ENCODE measurements around the gene MPC1L. TPM values are rescaled to one million over a fixed set of nuclear protein-coding genes. Genes with fewer than 3 reads are reported as not detected.

Gene MPC1L
- total and polyA plus RNA-seq, 2 donors, result 0.32 TPM; not detected in 1

GRCh38 chrX:40617566-40617965 lies 5.7 kb upstream of the MPC1L start:
- no peaks in the 10 kb centered on the region for H3K36me3 ChIP-seq (ENCODE audit: control insufficient read depth in 2 of 2, insufficient read depth in 2 of 2, low read length in 1 of 2)
- H3K4me1 ChIP-seq (ENCODE audit: control insufficient read depth in 2 of 2, insufficient read depth in 2 of 2, low read length in 2 of 2), result no peaks in the 10 kb centered on the region
- H3K9me3 ChIP-seq (ENCODE audit: control insufficient read depth in 2 of 2, insufficient read depth in 1 of 2, low read length in 1 of 2), result peaks cover 0 to under 1% of the 10 kb centered on the region in 2 donors
- no peak for DNase-seq (ENCODE audit: low read depth in 6 of 9, low spot score in 9 of 9)
- H3K4me3 ChIP-seq (ENCODE audit: low read length in 2 of 2), result no peak overlapping the region
- no peaks in the 10 kb centered on the region for H3K27me3 ChIP-seq (ENCODE audit: control insufficient read depth in 2 of 2, insufficient read depth in 1 of 2, low read length in 1 of 2)
- no peak overlapping the region for H3K27ac ChIP-seq (ENCODE audit: low read depth in 1 of 2, low read length in 1 of 2)
- WGBS, result 98% methylated on average over 7 of the region's 7 CpGs

GRCh38 chrX:40622479-40623138 lies 619 bp upstream of the MPC1L start:
- H3K27me3 ChIP-seq (ENCODE audit: control insufficient read depth in 2 of 2, insufficient read depth in 1 of 2, low read length in 1 of 2), result no peaks in the 10 kb centered on the region
- 96% methylated on average over 18 of the region's 18 CpGs for WGBS
- no peak overlapping the region for H3K4me3 ChIP-seq (ENCODE audit: low read length in 2 of 2)
- H3K4me1 ChIP-seq (ENCODE audit: control insufficient read depth in 2 of 2, insufficient read depth in 2 of 2, low read length in 2 of 2), result no peaks in the 10 kb centered on the region
- H3K36me3 ChIP-seq (ENCODE audit: control insufficient read depth in 2 of 2, insufficient read depth in 2 of 2, low read length in 1 of 2), result peaks cover 0 to 5% of the 10 kb centered on the region in 2 donors
- no peak for DNase-seq (ENCODE audit: low read depth in 6 of 9, low spot score in 9 of 9)
- no peak overlapping the region for H3K27ac ChIP-seq (ENCODE audit: low read depth in 1 of 2, low read length in 1 of 2)
- peaks cover 0 to 12% of the 10 kb centered on the region in 2 donors for H3K9me3 ChIP-seq (ENCODE audit: control insufficient read depth in 2 of 2, insufficient read depth in 1 of 2, low read length in 1 of 2)

GRCh38 chrX:40623665-40624064 lies 437 bp downstream of the MPC1L start:
- Histone ChIP-seq H3K4me1 (ENCODE audit: control insufficient read depth in 2 of 2, insufficient read depth in 2 of 2, low read length in 2 of 2) (no peaks in the 10 kb centered on the region), H3K4me3 (ENCODE audit: low read length in 2 of 2) (no peak overlapping the region), H3K36me3 (ENCODE audit: control insufficient read depth in 2 of 2, insufficient read depth in 2 of 2, low read length in 1 of 2) (peaks cover 7 to 12% of the 10 kb centered on the region in 2 donors), H3K27ac (ENCODE audit: low read depth in 1 of 2, low read length in 1 of 2) (no peak overlapping the region), H3K9me3 (ENCODE audit: control insufficient read depth in 2 of 2, insufficient read depth in 1 of 2, low read length in 1 of 2) (peaks cover 0 to 12% of the 10 kb centered on the region in 2 donors), H3K27me3 (ENCODE audit: control insufficient read depth in 2 of 2, insufficient read depth in 1 of 2, low read length in 1 of 2) (no peaks in the 10 kb centered on the region)
- 97% methylated on average over 32 of the region's 32 CpGs for WGBS
- no peak for DNase-seq (ENCODE audit: low read depth in 6 of 9, low spot score in 9 of 9)

GRCh38 chrX:40625294-40625693 lies 2.1 kb downstream of the MPC1L start:
- Histone ChIP-seq H3K4me1 (ENCODE audit: control insufficient read depth in 2 of 2, insufficient read depth in 2 of 2, low read length in 2 of 2) (no peaks in the 10 kb centered on the region), H3K9me3 (ENCODE audit: control insufficient read depth in 2 of 2, insufficient read depth in 1 of 2, low read length in 1 of 2) (peaks cover 0 to 12% of the 10 kb centered on the region in 2 donors), H3K36me3 (ENCODE audit: control insufficient read depth in 2 of 2, insufficient read depth in 2 of 2, low read length in 1 of 2) (peaks cover 13 to 26% of the 10 kb centered on the region in 2 donors), H3K27me3 (ENCODE audit: control insufficient read depth in 2 of 2, insufficient read depth in 1 of 2, low read length in 1 of 2) (no peaks in the 10 kb centered on the region), H3K27ac (ENCODE audit: low read depth in 1 of 2, low read length in 1 of 2) (no peak overlapping the region), H3K4me3 (ENCODE audit: low read length in 2 of 2) (no peak overlapping the region)
- WGBS, result 98% methylated on average over 4 of the region's 4 CpGs
- DNase-seq (ENCODE audit: low read depth in 6 of 9, low spot score in 9 of 9), result no peak

GRCh38 chrX:40628506-40628905 lies 5.3 kb downstream of the MPC1L start:
- WGBS, result 98% methylated on average over 5 of the region's 5 CpGs
- Histone ChIP-seq H3K4me1 (ENCODE audit: control insufficient read depth in 2 of 2, insufficient read depth in 2 of 2, low read length in 2 of 2) (no peaks in the 10 kb centered on the region), H3K9me3 (ENCODE audit: control insufficient read depth in 2 of 2, insufficient read depth in 1 of 2, low read length in 1 of 2) (peaks cover 0 to 4% of the 10 kb centered on the region in 2 donors), H3K27ac (ENCODE audit: low read depth in 1 of 2, low read length in 1 of 2) (no peak overlapping the region), H3K36me3 (ENCODE audit: control insufficient read depth in 2 of 2, insufficient read depth in 2 of 2, low read length in 1 of 2) (peaks cover 30 to 53% of the 10 kb centered on the region in 2 donors), H3K4me3 (ENCODE audit: low read length in 2 of 2) (no peak overlapping the region), H3K27me3 (ENCODE audit: control insufficient read depth in 2 of 2, insufficient read depth in 1 of 2, low read length in 1 of 2) (no peaks in the 10 kb centered on the region)
- DNase-seq (ENCODE audit: low read depth in 6 of 9, low spot score in 9 of 9), result no peak

- H3K9me3 ChIP-seq (ENCODE audit: control insufficient read depth in 2 of 2, insufficient read depth in 1 of 2, low read length in 1 of 2), result no peaks in the 10 kb centered on the region
- H3K27me3 ChIP-seq (ENCODE audit: control insufficient read depth in 2 of 2, insufficient read depth in 1 of 2, low read length in 1 of 2), result no peaks in the 10 kb centered on the region
- no peak overlapping the region for H3K27ac ChIP-seq (ENCODE audit: low read depth in 1 of 2, low read length in 1 of 2)
- 99% methylated on average over 4 of the region's 4 CpGs for WGBS
- H3K36me3 ChIP-seq (ENCODE audit: control insufficient read depth in 2 of 2, insufficient read depth in 2 of 2, low read length in 1 of 2), result peaks cover 44 to 85% of the 10 kb centered on the region in 2 donors
- no peaks in the 10 kb centered on the region for H3K4me1 ChIP-seq (ENCODE audit: control insufficient read depth in 2 of 2, insufficient read depth in 2 of 2, low read length in 2 of 2)
- DNase-seq (ENCODE audit: low read depth in 6 of 9, low spot score in 9 of 9), result no peak
- no peak overlapping the region for H3K4me3 ChIP-seq (ENCODE audit: low read length in 2 of 2)
Observed at GRCh38 chrX:40632199-40632598, 9.0 kb downstream of the MPC1L start.

- over 99% methylated on average over 3 of the region's 3 CpGs for WGBS
- H3K4me1 ChIP-seq (ENCODE audit: control insufficient read depth in 2 of 2, insufficient read depth in 2 of 2, low read length in 2 of 2), result no peaks in the 10 kb centered on the region
- no peak overlapping the region for H3K4me3 ChIP-seq (ENCODE audit: low read length in 2 of 2)
- no peaks in the 10 kb centered on the region for H3K27me3 ChIP-seq (ENCODE audit: control insufficient read depth in 2 of 2, insufficient read depth in 1 of 2, low read length in 1 of 2)
- H3K9me3 ChIP-seq (ENCODE audit: control insufficient read depth in 2 of 2, insufficient read depth in 1 of 2, low read length in 1 of 2), result no peaks in the 10 kb centered on the region
- no peak for DNase-seq (ENCODE audit: low read depth in 6 of 9, low spot score in 9 of 9)
- no peak overlapping the region for H3K27ac ChIP-seq (ENCODE audit: low read depth in 1 of 2, low read length in 1 of 2)
- peaks cover 48 to 75% of the 10 kb centered on the region in 2 donors for H3K36me3 ChIP-seq (ENCODE audit: control insufficient read depth in 2 of 2, insufficient read depth in 2 of 2, low read length in 1 of 2)
Observed at GRCh38 chrX:40637687-40638086, 14.5 kb downstream of the MPC1L start.

- Histone ChIP-seq H3K4me3 (ENCODE audit: low read length in 2 of 2) (peak overlapping the region in 1 of 2 donors; percentile 35), H3K27ac (ENCODE audit: low read depth in 1 of 2, low read length in 1 of 2) (peak overlapping the region in 1 of 2 donors; percentile 64)
- WGBS, result 13% methylated on average over 5 of the region's 5 CpGs
Observed at GRCh38 chrX:40644176-40644575, 20.9 kb downstream of the MPC1L start.

GRCh38 chrX:40644821-40645358 lies 21.7 kb downstream of the MPC1L start:
- peak in 7 of 9 donors; percentile 39 to 75 (median 46) for DNase-seq (ENCODE audit: low read depth in 6 of 9, low spot score in 9 of 9)
- H3K4me1 ChIP-seq (ENCODE audit: control insufficient read depth in 2 of 2, insufficient read depth in 2 of 2, low read length in 2 of 2), result peaks cover 5 to 24% of the 10 kb centered on the region in 2 donors
- no peaks in the 10 kb centered on the region for H3K9me3 ChIP-seq (ENCODE audit: control insufficient read depth in 2 of 2, insufficient read depth in 1 of 2, low read length in 1 of 2)
- peak overlapping the region; percentile 35 to 56 for H3K4me3 ChIP-seq (ENCODE audit: low read length in 2 of 2)
- WGBS, result 0% methylated on average over 4 of the region's 4 CpGs
- H3K27me3 ChIP-seq (ENCODE audit: control insufficient read depth in 2 of 2, insufficient read depth in 1 of 2, low read length in 1 of 2), result no peaks in the 10 kb centered on the region
- H3K36me3 ChIP-seq (ENCODE audit: control insufficient read depth in 2 of 2, insufficient read depth in 2 of 2, low read length in 1 of 2), result peaks cover 12 to 13% of the 10 kb centered on the region in 2 donors
- H3K27ac ChIP-seq (ENCODE audit: low read depth in 1 of 2, low read length in 1 of 2), result peak overlapping the region; percentile 64 to 78

More at GRCh38 chrX:40644176-40644575, 20.9 kb downstream of the MPC1L start:
- DNase-seq (ENCODE audit: low read depth in 6 of 9, low spot score in 9 of 9), result no peak
- Histone ChIP-seq H3K27me3 (ENCODE audit: control insufficient read depth in 2 of 2, insufficient read depth in 1 of 2, low read length in 1 of 2) (no peaks in the 10 kb centered on the region), H3K4me1 (ENCODE audit: control insufficient read depth in 2 of 2, insufficient read depth in 2 of 2, low read length in 2 of 2) (peaks cover 5 to 24% of the 10 kb centered on the region in 2 donors), H3K9me3 (ENCODE audit: control insufficient read depth in 2 of 2, insufficient read depth in 1 of 2, low read length in 1 of 2) (no peaks in the 10 kb centered on the region), H3K36me3 (ENCODE audit: control insufficient read depth in 2 of 2, insufficient read depth in 2 of 2, low read length in 1 of 2) (peaks cover 16 to 20% of the 10 kb centered on the region in 2 donors)

All from thymus (tissue), 11 donors.